Osteocyte (in vitro differentiated cells): ENCODE measurements around the gene SMYD4. TPM values are rescaled to one million over a fixed set of nuclear protein-coding genes. Genes with fewer than 3 reads are reported as not detected.

Experiments used
- DNase-seq: peaks from one replicate; pipeline ENCODE4 v3.0.0; 2021; ENCODE audit warnings: mixed read lengths; ENCODE audit not compliant: unreplicated experiment; ENCODE audit errors: extremely low spot score
- H3K27ac Mint-ChIP-seq: one replicate; pipeline ENCODE4 v1.8.0; 2021; ENCODE audit warnings: mild to moderate bottlenecking, mixed read lengths; ENCODE audit not compliant: unreplicated experiment
- H3K27me3 Mint-ChIP-seq: one replicate; pipeline ENCODE4 v1.8.0; 2021; ENCODE audit warnings: mixed read lengths; ENCODE audit not compliant: unreplicated experiment
- H3K36me3 Mint-ChIP-seq: one replicate; pipeline ENCODE4 v1.8.0; 2021; ENCODE audit warnings: mixed read lengths; ENCODE audit not compliant: unreplicated experiment
- H3K4me1 Mint-ChIP-seq: one replicate; pipeline ENCODE4 v1.8.0; 2021; ENCODE audit warnings: mixed read lengths; ENCODE audit not compliant: unreplicated experiment
- H3K4me3 Mint-ChIP-seq: one replicate; pipeline ENCODE4 v1.8.0; 2021; ENCODE audit warnings: mild to moderate bottlenecking, moderate library complexity, mixed read lengths; ENCODE audit not compliant: unreplicated experiment
- H3K9me3 Mint-ChIP-seq: one replicate; pipeline ENCODE4 v1.8.0; 2021; ENCODE audit warnings: mixed read lengths; ENCODE audit not compliant: unreplicated experiment
- CTCF ChIP-seq: fragments of 200-600 bp; sonication (generic); IDR thresholded peaks from 2 replicates; pipeline ENCODE4 v1.5.0; 2021; ENCODE audit warnings: antibody characterized with exemption, mild to moderate bottlenecking, moderate library complexity
- total RNA-seq: library from RNA; stranded (reverse); gene quantifications from 2 replicates; pipeline ENCODE4 v1.2.1, GENCODE V29; 2021

The SMYD4 gene
- total RNA-seq, 1 donor from 2014 or later = 11.2 TPM

- TF ChIP-seq CTCF = no peak
Observed at GRCh38 chr17:1735418-1735817, 94.3 kb downstream of the SMYD4 start.

GRCh38 chr17:1733759-1734158 is 95.9 kb downstream of the SMYD4 start:
- Mint-ChIP-seq H3K36me3 (peaks cover 14% of the 10 kb centered on the region), H3K9me3 (no peaks in the 10 kb centered on the region), H3K4me3 (no peak overlapping the region), H3K4me1 (peaks cover 22% of the 10 kb centered on the region), H3K27ac (no peak overlapping the region), H3K27me3 (no peaks in the 10 kb centered on the region)
- TF ChIP-seq CTCF = no peak
- DNase-seq = no peak

More at GRCh38 chr17:1735418-1735817, 94.3 kb downstream of the SMYD4 start:
- H3K4me1 Mint-ChIP-seq = peaks cover 14% of the 10 kb centered on the region
- no peaks in the 10 kb centered on the region for H3K27me3 Mint-ChIP-seq
- H3K36me3 Mint-ChIP-seq = peaks cover 14% of the 10 kb centered on the region
- no peak overlapping the region for H3K4me3 Mint-ChIP-seq
- H3K27ac Mint-ChIP-seq = no peak overlapping the region
- no peaks in the 10 kb centered on the region for H3K9me3 Mint-ChIP-seq
- no peak for DNase-seq

GRCh38 chr17:1732833-1733321 is 96.8 kb downstream of the SMYD4 start:
- H3K4me3 Mint-ChIP-seq = no peak overlapping the region
- H3K9me3 Mint-ChIP-seq = no peaks in the 10 kb centered on the region
- peaks cover 17% of the 10 kb centered on the region for H3K36me3 Mint-ChIP-seq
- H3K27ac Mint-ChIP-seq = no peak overlapping the region
- no peak for DNase-seq
- H3K4me1 Mint-ChIP-seq = peaks cover 25% of the 10 kb centered on the region
- no peak for TF ChIP-seq CTCF
- H3K27me3 Mint-ChIP-seq = no peaks in the 10 kb centered on the region

GRCh38 chr17:1732241-1732832 is 97.4 kb downstream of the SMYD4 start:
- Mint-ChIP-seq H3K27me3 (no peaks in the 10 kb centered on the region), H3K4me1 (peaks cover 25% of the 10 kb centered on the region), H3K4me3 (no peak overlapping the region), H3K9me3 (no peaks in the 10 kb centered on the region), H3K36me3 (peaks cover 12% of the 10 kb centered on the region), H3K27ac (no peak overlapping the region)
- no peak for DNase-seq
- no peak for TF ChIP-seq CTCF

GRCh38 chr17:1731194-1731506 is 98.6 kb downstream of the SMYD4 start:
- H3K4me3 Mint-ChIP-seq = no peak overlapping the region

More at GRCh38 chr17:1731194-1731506, 98.6 kb downstream of the SMYD4 start:
- no peak for TF ChIP-seq CTCF
- peak; percentile 79 for DNase-seq
- Mint-ChIP-seq H3K9me3 (no peaks in the 10 kb centered on the region), H3K27me3 (no peaks in the 10 kb centered on the region), H3K4me1 (peaks cover 17% of the 10 kb centered on the region), H3K27ac (no peak overlapping the region), H3K36me3 (peaks cover 8% of the 10 kb centered on the region)
